Omental fat pad (tissue), 4 donors: Measurements from ENCODE around the gene CPT1A. TPM values are rescaled to one million over a fixed set of nuclear protein-coding genes. Genes with fewer than 3 reads are reported as not detected.

Experiments
- ATAC-seq: fragments of 150-250 bp; one replicate; pipeline ENCODE4 v1.9.1; 2016; ENCODE audit warnings: mild to moderate bottlenecking, moderate library complexity; ENCODE audit not compliant: low FRiP score
- DNase-seq: peaks from one replicate; pipeline ENCODE4 v3.0.0-alpha.2; 2019; ENCODE audit warnings: low spot score
- total RNA-seq, 4 donors: library from RNA; depleted of rRNA; stranded (reverse); fragments of >200 nt; gene quantifications; one replicate each; pipeline ENCODE4 v1.1.0, GENCODE V29; 2016
- TF ChIP-seq, protein P1 (sequence below), 3 donors: fragments of 450-650 bp; IDR thresholded peaks; one replicate each; pipeline ENCODE4 v1.5.1; 2016 to 2017; ENCODE audit warnings: antibody characterized with exemption in 3 of 3, mild to moderate bottlenecking in 3 of 3, moderate library complexity in 2 of 3

CPT1A gene
- total RNA-seq, 4 donors from 2014 or later: 36.1 to 54.9 (median 48.2) TPM

DNA sequence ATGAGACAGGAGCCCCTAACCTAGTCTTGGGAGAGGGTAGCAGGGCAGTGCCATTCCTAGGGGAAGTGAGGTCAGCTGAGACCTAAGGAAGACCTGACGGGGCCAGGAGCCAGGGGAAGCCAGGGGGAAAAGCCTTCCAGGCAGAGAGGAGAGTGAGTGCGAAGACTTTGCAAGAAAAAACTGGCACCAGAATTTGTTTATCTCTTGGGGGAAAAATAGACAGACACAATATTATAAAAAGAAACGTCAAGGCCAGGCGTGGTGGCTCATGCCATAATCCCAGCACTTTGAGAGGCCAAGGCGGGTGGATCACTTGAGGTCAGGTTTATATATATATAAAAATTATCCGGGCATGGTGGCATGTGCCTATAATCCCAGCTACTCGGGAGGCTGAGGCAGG lies 63.5 kb downstream of the CPT1A start:
- TF ChIP-seq, protein P1, sequence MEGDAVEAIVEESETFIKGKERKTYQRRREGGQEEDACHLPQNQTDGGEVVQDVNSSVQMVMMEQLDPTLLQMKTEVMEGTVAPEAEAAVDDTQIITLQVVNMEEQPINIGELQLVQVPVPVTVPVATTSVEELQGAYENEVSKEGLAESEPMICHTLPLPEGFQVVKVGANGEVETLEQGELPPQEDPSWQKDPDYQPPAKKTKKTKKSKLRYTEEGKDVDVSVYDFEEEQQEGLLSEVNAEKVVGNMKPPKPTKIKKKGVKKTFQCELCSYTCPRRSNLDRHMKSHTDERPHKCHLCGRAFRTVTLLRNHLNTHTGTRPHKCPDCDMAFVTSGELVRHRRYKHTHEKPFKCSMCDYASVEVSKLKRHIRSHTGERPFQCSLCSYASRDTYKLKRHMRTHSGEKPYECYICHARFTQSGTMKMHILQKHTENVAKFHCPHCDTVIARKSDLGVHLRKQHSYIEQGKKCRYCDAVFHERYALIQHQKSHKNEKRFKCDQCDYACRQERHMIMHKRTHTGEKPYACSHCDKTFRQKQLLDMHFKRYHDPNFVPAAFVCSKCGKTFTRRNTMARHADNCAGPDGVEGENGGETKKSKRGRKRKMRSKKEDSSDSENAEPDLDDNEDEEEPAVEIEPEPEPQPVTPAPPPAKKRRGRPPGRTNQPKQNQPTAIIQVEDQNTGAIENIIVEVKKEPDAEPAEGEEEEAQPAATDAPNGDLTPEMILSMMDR (IDR thresholded peaks at IDR 0.05): no peak
- ATAC-seq: no peak
- no peak for DNase-seq

DNA sequence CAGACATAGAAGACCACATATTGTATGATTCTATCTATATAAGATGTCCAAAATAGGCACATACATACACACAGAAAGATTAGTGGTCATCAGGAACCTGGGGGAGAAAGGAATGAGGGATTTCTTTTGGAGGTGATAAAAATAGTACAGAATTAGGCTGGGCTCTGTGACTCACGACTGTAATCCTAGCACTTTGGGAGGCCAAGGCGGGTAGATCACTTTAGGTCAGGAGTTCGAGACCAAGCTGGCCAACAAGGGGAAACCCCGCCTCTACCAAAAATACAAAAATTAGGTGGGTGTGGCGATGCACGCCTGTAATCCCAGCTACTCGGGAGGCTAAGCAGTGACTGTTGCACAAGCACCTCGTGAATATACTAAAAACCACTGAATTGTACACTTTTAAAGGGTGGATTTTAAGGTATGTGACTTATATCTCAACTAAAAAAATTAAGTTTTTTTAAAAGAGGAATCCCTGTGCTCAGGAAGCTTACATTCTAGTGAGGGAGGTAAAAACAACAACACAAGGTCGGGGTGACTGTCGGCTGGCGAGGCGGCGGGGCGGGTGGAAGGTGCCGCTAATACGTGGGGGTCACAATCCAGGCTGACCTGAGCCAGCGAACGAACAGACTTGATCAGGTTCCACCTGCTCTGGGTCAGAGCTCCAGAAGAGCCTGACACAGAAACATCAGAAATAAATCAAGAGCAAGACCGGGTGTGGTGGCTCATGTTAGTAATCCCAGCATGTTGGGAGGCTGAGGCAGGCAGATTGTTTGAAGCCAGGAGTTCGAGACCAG lies 65.1 kb downstream of the CPT1A start:
- ATAC-seq: no peak
- no peak for DNase-seq
- TF ChIP-seq, protein P1 (IDR thresholded peaks at IDR 0.05): no peak

DNA sequence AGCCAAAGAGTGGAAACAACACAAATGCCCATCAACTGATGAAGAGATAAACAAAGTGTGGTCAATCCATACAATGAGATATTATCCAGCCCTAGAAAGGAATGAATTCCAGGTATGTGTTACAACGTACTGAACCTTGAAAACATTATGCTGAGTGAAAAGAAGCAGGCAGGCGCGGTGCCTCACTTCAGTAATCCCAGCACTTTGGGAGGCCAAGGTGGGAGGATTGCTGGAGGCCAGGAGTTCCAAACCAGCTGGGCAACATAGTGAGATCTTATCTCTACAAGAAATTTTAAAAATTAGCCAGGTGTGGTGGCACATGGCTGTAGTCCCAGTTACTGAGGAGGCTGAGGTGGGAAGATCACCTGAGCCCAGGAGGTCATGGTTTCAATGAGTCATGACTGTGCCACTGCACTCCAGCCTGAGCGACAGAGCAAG lies 65.7 kb downstream of the CPT1A start:
- DNase-seq (no peak), ATAC-seq (no peak)
- TF ChIP-seq, protein P1 (IDR thresholded peaks at IDR 0.05): no peak

DNA sequence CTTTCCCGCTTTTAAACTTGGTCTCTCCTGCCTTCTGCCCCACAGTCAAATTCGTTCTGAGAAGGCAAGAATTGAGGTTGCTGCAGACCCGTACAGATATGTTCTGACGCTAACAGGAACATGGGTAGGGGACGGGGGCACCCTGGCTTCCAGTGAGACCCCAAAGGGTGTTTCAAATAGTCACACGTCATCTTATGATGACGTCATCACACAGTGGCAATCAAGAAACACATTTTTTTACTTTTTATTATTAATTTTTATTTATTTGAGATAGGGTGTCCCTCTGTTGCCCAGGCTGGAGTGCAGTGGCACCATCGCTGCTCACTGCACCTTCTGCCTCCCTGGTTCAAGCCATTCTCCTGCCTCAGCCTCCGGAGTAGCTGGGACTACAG lies 67.5 kb downstream of the CPT1A start:
- DNase-seq (no peak), ATAC-seq (no peak)
- TF ChIP-seq, protein P1 (IDR thresholded peaks at IDR 0.05): no peak

DNA sequence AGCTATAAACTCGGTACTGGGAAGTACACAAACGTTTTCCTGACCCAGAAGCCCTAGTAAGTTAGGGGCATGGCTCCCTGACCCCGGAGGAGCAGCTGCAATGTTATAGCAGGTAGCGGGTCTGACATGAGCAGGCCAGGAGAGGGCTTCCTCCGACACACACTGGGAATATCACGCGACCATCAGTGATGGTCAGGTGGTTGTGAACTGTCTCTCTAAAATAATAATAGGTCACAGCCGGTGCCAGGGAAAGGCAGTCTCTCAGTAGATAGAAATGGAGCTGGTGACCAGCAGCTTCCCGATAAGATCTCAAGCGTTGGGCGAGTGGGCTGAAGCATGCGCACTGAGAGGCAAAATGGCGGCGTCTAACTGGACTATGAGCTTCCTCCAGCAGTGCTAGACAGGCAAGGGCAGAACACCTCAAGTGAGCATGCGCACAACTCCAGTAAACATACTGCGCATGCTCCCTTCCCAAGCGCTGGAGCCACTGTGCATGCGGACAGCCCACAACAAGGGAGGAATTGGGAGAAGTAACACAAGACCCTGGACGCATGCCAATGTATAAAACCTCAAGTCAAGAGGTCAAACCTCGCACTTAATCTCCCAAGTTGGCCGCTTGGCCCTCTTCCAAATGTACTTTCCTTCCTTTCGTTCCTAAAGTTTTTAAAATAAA lies 68.1 kb downstream of the CPT1A start:
- no peak for DNase-seq
- TF ChIP-seq, protein P1 (IDR thresholded peaks at IDR 0.05): no peak
- no peak for ATAC-seq

DNA sequence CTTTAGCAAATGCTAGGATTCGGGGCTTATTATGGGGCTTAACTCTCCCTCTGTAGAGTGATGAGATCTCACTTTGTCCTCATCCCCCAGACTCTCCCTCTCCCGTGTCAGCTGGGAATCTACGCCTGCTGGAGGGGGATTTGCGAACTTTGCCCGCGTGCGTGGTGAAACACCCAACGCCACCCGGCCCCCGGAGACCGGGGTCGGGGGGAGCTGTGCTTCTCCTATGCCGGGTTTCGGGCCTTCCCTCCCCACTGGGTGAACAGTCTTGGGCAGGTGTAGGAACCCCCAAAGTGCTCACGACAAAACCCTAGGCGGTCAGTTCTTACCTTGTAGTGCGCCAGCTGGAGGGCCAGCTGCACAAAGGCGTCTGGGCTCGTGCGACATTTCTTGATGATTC lies 68.8 kb downstream of the CPT1A start:
- TF ChIP-seq, protein P1 (IDR thresholded peaks at IDR 0.05): no peak
- DNase-seq (no peak), ATAC-seq (no peak)

DNA sequence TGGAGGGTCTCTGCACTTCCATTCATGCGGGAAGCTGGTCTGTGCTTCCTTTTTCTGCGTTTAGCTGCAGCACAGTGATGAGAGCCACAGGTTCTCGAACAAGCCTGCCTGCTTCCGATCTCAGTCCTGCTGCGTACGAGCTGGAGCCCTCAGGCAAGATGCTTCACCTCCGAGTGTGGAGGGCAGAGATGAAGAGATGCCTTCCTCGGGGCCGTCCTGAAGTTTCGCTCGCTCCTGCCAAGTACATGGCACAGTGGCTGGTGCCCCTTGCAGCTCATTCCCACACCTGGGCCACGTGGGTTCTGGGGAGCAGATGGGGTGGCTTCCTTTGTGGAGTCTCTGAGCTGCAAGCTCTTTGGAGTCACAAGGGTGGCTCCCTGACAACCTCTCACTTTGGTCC lies 70.9 kb downstream of the CPT1A start:
- TF ChIP-seq, protein P1 (IDR thresholded peaks at IDR 0.05): no peak
- DNase-seq (no peak), ATAC-seq (no peak)
